K562 (cell line): ENCODE measurements around the gene SLC35E1. TPM values are rescaled to one million over a fixed set of nuclear protein-coding genes. Genes with fewer than 3 reads are reported as not detected.

Source experiments
- MEF2A ChIP-seq: IDR thresholded peaks from 2 replicates; pipeline ENCODE4 v1.6.1; 2011; ENCODE audit warnings: low read depth, mild to moderate bottlenecking, low read length, moderate library complexity; ENCODE audit not compliant: control insufficient read depth
- RBM34 ChIP-seq: fragments of 200-400 bp; formaldehyde crosslinking; IDR thresholded peaks from 2 replicates; pipeline ENCODE4 v1.6.1; 2018; ENCODE audit warnings: low read length, borderline replicate concordance; ENCODE audit not compliant: insufficient read depth
- RFX1 ChIP-seq: fragments of 450-650 bp; IDR thresholded peaks from 2 replicates; pipeline ENCODE4 v1.6.1; 2016; ENCODE audit warnings: mild to moderate bottlenecking, moderate library complexity
- ZNF124 ChIP-seq: sonication (generic); formaldehyde crosslinking; IDR thresholded peaks from 2 replicates; pipeline ENCODE4 v1.8.1; 2022; ENCODE audit warnings: missing genetic modification reagents
- ZNF274 ChIP-seq: IDR thresholded peaks from 2 replicates; pipeline ENCODE4 v1.6.1; 2011; ENCODE audit warnings: low read depth, mild to moderate bottlenecking, low read length, moderate library complexity, borderline replicate concordance
- polyA plus RNA-seq, 8 experiments: library from polyadenylated mRNA; depleted of rRNA in 4 of 8; stranded (reverse) in 5 of 8; unstranded in 3 of 8; fragments of >200 nt; fragmentation: Nextera tagmentation in 2 of 8; fragmentation: Illumina TruSeq in 1 of 8; extraction: Ambion mirVana in 2 of 8; extraction: Trizol in 1 of 8; gene quantifications; 2 replicates each; pipeline versions ENCODE4 v1.2.1 to v1.2.3, GENCODE V29; 2011 to 2014; ENCODE audit warnings: inconsistent platforms in 1 of 8, missing spikeins in 1 of 8
- total RNA-seq, 7 experiments: library from RNA; depleted of rRNA in 6 of 7; stranded (reverse); fragments of >200 nt in 6 of 7; fragmentation: Illumina TruSeq in 2 of 7; extraction: Trizol in 2 of 7; gene quantifications; 2 replicates each; pipeline versions ENCODE4 v1.2.1 to v1.2.3, GENCODE V29; 2011 to 2021; ENCODE audit warnings: low replicate concordance in 1 of 7
- TF ChIP-seq, protein P1 (sequence below): fragments of 450-650 bp; IDR thresholded peaks from 2 replicates; pipeline ENCODE4 v1.6.1; 2016; ENCODE audit warnings: mild to moderate bottlenecking
- TF ChIP-seq, protein P2 (sequence below): IDR thresholded peaks from 3 replicates; pipeline ENCODE4 v1.6.1; 2011; ENCODE audit warnings: borderline replicate concordance, mild to moderate bottlenecking, moderate library complexity; ENCODE audit not compliant: insufficient read length; ENCODE audit errors: extremely low read depth
- TF ChIP-seq, protein P3 (sequence below): fragments of 200-600 bp; sonication (generic); IDR thresholded peaks from one replicate; pipeline ENCODE4 v1.6.1; 2012; ENCODE audit warnings: mild to moderate bottlenecking, low read depth, low read length, inconsistent platforms

SLC35E1 gene
- total and polyA plus RNA-seq, 9 of the 15 experiments (the other 6 are each of a cell fraction or from before 2014, with no cell fraction given), result 15.0 to 40.1 (median 25.7) TPM

DNA sequence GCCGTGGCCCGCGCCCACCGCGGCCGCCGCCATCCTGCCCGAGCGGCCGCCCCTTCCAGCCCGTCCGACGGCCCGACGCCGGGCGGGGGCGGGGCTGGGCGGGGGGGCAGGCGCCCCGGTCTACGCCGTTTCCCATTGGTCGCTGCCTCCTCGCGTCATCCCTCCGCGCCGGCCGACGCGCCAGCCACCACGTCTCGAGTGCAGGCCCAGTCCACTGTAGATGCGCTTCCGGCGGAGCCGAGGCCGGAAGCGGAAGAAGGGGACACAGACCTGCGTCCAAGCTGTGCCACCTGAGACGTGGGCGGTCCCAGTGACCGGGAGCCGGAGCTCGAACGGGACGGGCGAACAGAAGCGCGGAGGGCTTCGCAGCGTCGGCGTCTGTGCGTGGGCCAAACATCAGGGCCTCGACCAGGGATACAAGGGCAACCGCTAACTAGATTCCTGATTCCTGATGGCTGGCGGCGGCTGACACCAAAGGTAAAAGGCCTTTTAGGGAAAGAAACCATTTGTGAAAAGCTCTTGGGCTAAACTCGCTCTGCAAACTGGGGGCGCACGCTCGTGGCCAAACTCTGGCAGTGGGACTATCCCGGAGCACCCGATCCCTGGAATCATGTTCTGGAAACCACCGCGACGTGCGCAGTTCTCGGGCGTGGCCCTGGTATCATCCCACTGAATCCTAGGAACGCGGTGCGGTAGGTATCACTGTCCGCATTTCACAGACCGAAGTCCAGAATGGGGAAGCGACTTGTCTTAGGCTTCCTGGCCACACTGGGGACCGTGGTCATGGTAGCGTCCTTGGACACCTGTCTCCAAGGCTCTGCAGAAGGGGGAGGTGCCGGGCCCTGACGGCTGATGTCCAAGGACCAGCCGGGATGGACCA, at the start of gene SLC35E1 (continued):
- TF ChIP-seq, protein P1, sequence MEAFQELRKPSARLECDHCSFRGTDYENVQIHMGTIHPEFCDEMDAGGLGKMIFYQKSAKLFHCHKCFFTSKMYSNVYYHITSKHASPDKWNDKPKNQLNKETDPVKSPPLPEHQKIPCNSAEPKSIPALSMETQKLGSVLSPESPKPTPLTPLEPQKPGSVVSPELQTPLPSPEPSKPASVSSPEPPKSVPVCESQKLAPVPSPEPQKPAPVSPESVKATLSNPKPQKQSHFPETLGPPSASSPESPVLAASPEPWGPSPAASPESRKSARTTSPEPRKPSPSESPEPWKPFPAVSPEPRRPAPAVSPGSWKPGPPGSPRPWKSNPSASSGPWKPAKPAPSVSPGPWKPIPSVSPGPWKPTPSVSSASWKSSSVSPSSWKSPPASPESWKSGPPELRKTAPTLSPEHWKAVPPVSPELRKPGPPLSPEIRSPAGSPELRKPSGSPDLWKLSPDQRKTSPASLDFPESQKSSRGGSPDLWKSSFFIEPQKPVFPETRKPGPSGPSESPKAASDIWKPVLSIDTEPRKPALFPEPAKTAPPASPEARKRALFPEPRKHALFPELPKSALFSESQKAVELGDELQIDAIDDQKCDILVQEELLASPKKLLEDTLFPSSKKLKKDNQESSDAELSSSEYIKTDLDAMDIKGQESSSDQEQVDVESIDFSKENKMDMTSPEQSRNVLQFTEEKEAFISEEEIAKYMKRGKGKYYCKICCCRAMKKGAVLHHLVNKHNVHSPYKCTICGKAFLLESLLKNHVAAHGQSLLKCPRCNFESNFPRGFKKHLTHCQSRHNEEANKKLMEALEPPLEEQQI, result no peak
- TF ChIP-seq, protein P2, sequence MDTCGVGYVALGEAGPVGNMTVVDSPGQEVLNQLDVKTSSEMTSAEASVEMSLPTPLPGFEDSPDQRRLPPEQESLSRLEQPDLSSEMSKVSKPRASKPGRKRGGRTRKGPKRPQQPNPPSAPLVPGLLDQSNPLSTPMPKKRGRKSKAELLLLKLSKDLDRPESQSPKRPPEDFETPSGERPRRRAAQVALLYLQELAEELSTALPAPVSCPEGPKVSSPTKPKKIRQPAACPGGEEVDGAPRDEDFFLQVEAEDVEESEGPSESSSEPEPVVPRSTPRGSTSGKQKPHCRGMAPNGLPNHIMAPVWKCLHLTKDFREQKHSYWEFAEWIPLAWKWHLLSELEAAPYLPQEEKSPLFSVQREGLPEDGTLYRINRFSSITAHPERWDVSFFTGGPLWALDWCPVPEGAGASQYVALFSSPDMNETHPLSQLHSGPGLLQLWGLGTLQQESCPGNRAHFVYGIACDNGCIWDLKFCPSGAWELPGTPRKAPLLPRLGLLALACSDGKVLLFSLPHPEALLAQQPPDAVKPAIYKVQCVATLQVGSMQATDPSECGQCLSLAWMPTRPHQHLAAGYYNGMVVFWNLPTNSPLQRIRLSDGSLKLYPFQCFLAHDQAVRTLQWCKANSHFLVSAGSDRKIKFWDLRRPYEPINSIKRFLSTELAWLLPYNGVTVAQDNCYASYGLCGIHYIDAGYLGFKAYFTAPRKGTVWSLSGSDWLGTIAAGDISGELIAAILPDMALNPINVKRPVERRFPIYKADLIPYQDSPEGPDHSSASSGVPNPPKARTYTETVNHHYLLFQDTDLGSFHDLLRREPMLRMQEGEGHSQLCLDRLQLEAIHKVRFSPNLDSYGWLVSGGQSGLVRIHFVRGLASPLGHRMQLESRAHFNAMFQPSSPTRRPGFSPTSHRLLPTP, result no peak
- TF ChIP-seq ZNF124 (CRISPR knock-in tag) (no peak), ZNF274 (no peak), MEF2A (no peak), RBM34 (no peak), RFX1 (peak; percentile 77)
- TF ChIP-seq, protein P3, sequence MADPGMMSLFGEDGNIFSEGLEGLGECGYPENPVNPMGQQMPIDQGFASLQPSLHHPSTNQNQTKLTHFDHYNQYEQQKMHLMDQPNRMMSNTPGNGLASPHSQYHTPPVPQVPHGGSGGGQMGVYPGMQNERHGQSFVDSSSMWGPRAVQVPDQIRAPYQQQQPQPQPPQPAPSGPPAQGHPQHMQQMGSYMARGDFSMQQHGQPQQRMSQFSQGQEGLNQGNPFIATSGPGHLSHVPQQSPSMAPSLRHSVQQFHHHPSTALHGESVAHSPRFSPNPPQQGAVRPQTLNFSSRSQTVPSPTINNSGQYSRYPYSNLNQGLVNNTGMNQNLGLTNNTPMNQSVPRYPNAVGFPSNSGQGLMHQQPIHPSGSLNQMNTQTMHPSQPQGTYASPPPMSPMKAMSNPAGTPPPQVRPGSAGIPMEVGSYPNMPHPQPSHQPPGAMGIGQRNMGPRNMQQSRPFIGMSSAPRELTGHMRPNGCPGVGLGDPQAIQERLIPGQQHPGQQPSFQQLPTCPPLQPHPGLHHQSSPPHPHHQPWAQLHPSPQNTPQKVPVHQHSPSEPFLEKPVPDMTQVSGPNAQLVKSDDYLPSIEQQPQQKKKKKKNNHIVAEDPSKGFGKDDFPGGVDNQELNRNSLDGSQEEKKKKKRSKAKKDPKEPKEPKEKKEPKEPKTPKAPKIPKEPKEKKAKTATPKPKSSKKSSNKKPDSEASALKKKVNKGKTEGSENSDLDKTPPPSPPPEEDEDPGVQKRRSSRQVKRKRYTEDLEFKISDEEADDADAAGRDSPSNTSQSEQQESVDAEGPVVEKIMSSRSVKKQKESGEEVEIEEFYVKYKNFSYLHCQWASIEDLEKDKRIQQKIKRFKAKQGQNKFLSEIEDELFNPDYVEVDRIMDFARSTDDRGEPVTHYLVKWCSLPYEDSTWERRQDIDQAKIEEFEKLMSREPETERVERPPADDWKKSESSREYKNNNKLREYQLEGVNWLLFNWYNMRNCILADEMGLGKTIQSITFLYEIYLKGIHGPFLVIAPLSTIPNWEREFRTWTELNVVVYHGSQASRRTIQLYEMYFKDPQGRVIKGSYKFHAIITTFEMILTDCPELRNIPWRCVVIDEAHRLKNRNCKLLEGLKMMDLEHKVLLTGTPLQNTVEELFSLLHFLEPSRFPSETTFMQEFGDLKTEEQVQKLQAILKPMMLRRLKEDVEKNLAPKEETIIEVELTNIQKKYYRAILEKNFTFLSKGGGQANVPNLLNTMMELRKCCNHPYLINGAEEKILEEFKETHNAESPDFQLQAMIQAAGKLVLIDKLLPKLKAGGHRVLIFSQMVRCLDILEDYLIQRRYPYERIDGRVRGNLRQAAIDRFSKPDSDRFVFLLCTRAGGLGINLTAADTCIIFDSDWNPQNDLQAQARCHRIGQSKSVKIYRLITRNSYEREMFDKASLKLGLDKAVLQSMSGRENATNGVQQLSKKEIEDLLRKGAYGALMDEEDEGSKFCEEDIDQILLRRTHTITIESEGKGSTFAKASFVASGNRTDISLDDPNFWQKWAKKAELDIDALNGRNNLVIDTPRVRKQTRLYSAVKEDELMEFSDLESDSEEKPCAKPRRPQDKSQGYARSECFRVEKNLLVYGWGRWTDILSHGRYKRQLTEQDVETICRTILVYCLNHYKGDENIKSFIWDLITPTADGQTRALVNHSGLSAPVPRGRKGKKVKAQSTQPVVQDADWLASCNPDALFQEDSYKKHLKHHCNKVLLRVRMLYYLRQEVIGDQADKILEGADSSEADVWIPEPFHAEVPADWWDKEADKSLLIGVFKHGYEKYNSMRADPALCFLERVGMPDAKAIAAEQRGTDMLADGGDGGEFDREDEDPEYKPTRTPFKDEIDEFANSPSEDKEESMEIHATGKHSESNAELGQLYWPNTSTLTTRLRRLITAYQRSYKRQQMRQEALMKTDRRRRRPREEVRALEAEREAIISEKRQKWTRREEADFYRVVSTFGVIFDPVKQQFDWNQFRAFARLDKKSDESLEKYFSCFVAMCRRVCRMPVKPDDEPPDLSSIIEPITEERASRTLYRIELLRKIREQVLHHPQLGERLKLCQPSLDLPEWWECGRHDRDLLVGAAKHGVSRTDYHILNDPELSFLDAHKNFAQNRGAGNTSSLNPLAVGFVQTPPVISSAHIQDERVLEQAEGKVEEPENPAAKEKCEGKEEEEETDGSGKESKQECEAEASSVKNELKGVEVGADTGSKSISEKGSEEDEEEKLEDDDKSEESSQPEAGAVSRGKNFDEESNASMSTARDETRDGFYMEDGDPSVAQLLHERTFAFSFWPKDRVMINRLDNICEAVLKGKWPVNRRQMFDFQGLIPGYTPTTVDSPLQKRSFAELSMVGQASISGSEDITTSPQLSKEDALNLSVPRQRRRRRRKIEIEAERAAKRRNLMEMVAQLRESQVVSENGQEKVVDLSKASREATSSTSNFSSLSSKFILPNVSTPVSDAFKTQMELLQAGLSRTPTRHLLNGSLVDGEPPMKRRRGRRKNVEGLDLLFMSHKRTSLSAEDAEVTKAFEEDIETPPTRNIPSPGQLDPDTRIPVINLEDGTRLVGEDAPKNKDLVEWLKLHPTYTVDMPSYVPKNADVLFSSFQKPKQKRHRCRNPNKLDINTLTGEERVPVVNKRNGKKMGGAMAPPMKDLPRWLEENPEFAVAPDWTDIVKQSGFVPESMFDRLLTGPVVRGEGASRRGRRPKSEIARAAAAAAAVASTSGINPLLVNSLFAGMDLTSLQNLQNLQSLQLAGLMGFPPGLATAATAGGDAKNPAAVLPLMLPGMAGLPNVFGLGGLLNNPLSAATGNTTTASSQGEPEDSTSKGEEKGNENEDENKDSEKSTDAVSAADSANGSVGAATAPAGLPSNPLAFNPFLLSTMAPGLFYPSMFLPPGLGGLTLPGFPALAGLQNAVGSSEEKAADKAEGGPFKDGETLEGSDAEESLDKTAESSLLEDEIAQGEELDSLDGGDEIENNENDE, result no peak
